Trophoblast cell (in vitro differentiated cells and primary cell): ENCODE results near the gene KLHDC10.

Source experiments
- DNase-seq, 2 donors: peaks; one replicate each; pipeline ENCODE4 v3.0.0-alpha.2; 2016
- H2AFZ ChIP-seq: 2 replicates; pipeline ENCODE4 v1.6.1; 2013; ENCODE audit warnings: low read length, moderate library complexity, mild to moderate bottlenecking; ENCODE audit not compliant: insufficient read depth, poor library complexity
- H2AK5ac ChIP-seq: 2 replicates; pipeline ENCODE4 v1.6.1; 2013; ENCODE audit warnings: mild to moderate bottlenecking, low read length
- H2BK120ac ChIP-seq: 2 replicates; pipeline ENCODE4 v1.6.1; 2013; ENCODE audit warnings: low read length, mild to moderate bottlenecking, moderate library complexity; ENCODE audit not compliant: insufficient read depth, poor library complexity
- H2BK12ac ChIP-seq: 2 replicates; pipeline ENCODE4 v1.6.1; 2013; ENCODE audit warnings: mild to moderate bottlenecking, low read length, moderate library complexity
- H2BK5ac ChIP-seq: 2 replicates; pipeline ENCODE4 v1.6.1; 2013; ENCODE audit warnings: low read length, low read depth, moderate library complexity, mild to moderate bottlenecking; ENCODE audit not compliant: poor library complexity
- H3K14ac ChIP-seq: 2 replicates; pipeline ENCODE4 v1.6.1; 2013; ENCODE audit warnings: mild to moderate bottlenecking, low read length
- H3K18ac ChIP-seq: 2 replicates; pipeline ENCODE4 v1.6.1; 2013; ENCODE audit warnings: mild to moderate bottlenecking, low read length
- H3K23ac ChIP-seq: 2 replicates; pipeline ENCODE4 v1.6.1; 2013; ENCODE audit warnings: low read length
- H3K27ac ChIP-seq: 2 replicates; pipeline ENCODE4 v1.5.1; 2013; ENCODE audit warnings: low read depth, mild to moderate bottlenecking, inconsistent platforms, low read length, moderate library complexity
- H3K27me3 ChIP-seq: 2 replicates; pipeline ENCODE4 v1.6.1; 2013; ENCODE audit warnings: inconsistent platforms, mild to moderate bottlenecking, low read length, moderate library complexity; ENCODE audit not compliant: insufficient read depth
- H3K36me3 ChIP-seq, 2 experiments: 1 replicate in 1 of 2; 2 replicates in 1 of 2; pipeline ENCODE4 v1.6.1; 2013; ENCODE audit warnings: low read length in 2 of 2, mild to moderate bottlenecking in 2 of 2, moderate library complexity in 1 of 2; ENCODE audit not compliant: insufficient read depth in 2 of 2, control insufficient read depth in 1 of 2
- H3K4ac ChIP-seq: 2 replicates; pipeline ENCODE4 v1.6.1; 2013; ENCODE audit warnings: low read depth, mild to moderate bottlenecking, low read length, moderate library complexity
- H3K4me1 ChIP-seq, 2 experiments: 1 replicate in 1 of 2; 2 replicates in 1 of 2; pipeline ENCODE4 v1.6.1; 2013; ENCODE audit warnings: low read length in 2 of 2, mild to moderate bottlenecking in 2 of 2, moderate library complexity in 1 of 2; ENCODE audit not compliant: insufficient read depth in 2 of 2, control insufficient read depth in 1 of 2
- H3K4me2 ChIP-seq: 2 replicates; pipeline ENCODE4 v1.6.1; 2013; ENCODE audit warnings: inconsistent platforms, mild to moderate bottlenecking, low read length, moderate library complexity
- H3K4me3 ChIP-seq: 2 replicates; pipeline ENCODE4 v1.5.1; 2013; ENCODE audit warnings: mild to moderate bottlenecking, low read depth, low read length, inconsistent platforms
- H3K79me1 ChIP-seq: one replicate; pipeline ENCODE4 v1.6.1; 2013; ENCODE audit warnings: low read length
- H3K79me2 ChIP-seq: 2 replicates; pipeline ENCODE4 v1.6.1; 2013; ENCODE audit warnings: low read length, mild to moderate bottlenecking; ENCODE audit not compliant: control insufficient read depth, insufficient read depth, poor library complexity
- H3K9ac ChIP-seq: 2 replicates; pipeline ENCODE4 v1.6.1; 2013; ENCODE audit warnings: mild to moderate bottlenecking, low read length
- H3K9me3 ChIP-seq: 2 replicates; pipeline ENCODE4 v1.6.1; 2013; ENCODE audit warnings: low read depth, mild to moderate bottlenecking, control low read depth, inconsistent platforms, low read length; ENCODE audit not compliant: insufficient read depth
- H4K12ac ChIP-seq: 2 replicates; pipeline ENCODE4 v1.6.1; 2013; ENCODE audit warnings: low read depth, mild to moderate bottlenecking, low read length, moderate library complexity
- H4K8ac ChIP-seq: 2 replicates; pipeline ENCODE4 v1.6.1; 2013; ENCODE audit warnings: low read depth, mild to moderate bottlenecking, low read length, moderate library complexity
- H4K91ac ChIP-seq: one replicate; pipeline ENCODE4 v1.6.1; 2013; ENCODE audit warnings: low read depth, mild to moderate bottlenecking, low read length, moderate library complexity
- WGBS: extraction: QIAGEN DNeasy Blood & Tissue Kit; methylation state at CpG from one replicate; pipeline ENCODE4 v1.1.7; 2013; ENCODE audit warnings: missing lambda C conversion rate; ENCODE audit not compliant: insufficient read length, insufficient coverage; ENCODE audit errors: extremely low coverage; 5-methylcytosine and 5-hydroxymethylcytosine counted together

KLHDC10 gene

DNA sequence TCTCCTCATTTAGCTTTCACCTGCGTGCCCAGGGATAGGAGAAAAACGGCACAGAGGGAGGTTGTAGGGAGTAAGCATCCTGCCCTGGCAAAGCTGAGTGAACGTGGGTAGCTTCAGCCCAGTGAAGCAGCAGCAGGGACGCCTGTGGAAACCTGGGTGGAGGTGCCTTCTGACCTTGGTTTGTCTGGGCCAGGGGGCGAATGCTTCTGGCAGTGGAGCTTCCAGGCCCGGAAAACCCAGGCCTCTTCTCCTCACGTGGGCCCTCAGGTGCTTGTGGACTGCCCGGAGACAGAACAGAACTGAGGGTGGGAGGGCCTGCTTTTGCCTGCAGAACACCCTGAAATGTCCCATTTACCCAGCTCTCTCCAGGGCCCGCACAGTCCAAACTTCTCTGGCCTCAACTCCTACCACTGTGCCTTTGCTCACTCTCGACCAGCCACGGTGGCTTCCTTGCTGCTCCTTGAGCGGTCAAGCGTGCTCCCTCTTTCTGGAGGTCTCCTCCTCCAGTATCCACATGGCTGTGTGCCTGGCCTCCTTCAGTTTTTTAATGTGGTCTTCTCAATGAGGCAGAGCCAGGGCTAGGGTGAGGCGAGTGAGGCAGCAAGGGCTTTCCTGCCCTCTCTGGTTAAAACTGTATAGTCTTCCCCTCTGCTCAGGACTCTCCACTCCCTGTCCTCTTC is 72.5 kb downstream of the KLHDC10 start:
- Histone ChIP-seq H3K9ac (no peak overlapping the region), H3K79me1 (peaks cover 9% of the 10 kb centered on the region), H2BK120ac (peak overlapping the region; percentile 5), H3K27ac (no peak overlapping the region), H4K12ac (no peak overlapping the region), H3K14ac (no peak overlapping the region), H4K91ac (no peak overlapping the region), H3K79me2 (peaks cover 2% of the 10 kb centered on the region), H3K4me2 (no peak overlapping the region), H3K18ac (no peak overlapping the region), H2BK12ac (no peak overlapping the region), H3K9me3 (no peaks in the 10 kb centered on the region), H2BK5ac (no peak overlapping the region), H2AFZ (no peak overlapping the region), H3K4me1 (peaks cover 13 to 22% of the 10 kb centered on the region in 2 experiments), H3K4me3 (no peak overlapping the region), H3K23ac (no peak overlapping the region), H4K8ac (no peak overlapping the region), H2AK5ac (no peak overlapping the region), H3K4ac (no peak overlapping the region), H3K27me3 (no peaks in the 10 kb centered on the region), H3K36me3 (peaks cover 6 to 7% of the 10 kb centered on the region in 2 experiments)
- no peak for DNase-seq
- no CpG with 5 or more reads among the region's 14 CpGs for WGBS

DNA sequence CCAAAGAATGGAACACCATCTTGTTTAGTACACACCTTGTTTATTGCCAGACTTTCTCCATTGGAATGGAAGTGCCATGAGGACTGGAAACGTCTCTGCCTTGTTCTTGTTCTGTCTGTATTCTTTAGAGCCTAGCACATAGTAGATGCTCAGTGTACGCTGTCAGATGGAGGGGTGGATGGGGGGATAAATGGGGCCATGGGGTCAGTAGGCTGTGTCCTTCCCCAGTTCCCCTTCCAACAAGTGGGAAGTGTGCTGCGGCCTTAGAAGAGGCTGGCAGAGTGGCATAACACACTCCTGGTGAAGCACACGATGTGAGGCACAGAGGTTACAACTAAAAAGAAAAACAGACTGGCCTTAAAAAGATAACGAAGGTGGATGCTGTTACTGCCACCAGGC is 73.0 kb downstream of the KLHDC10 start:
- no CpG with 5 or more reads among the region's 5 CpGs for WGBS
- no peak overlapping the region for H3K18ac ChIP-seq
- H3K36me3 ChIP-seq: peaks cover 6 to 7% of the 10 kb centered on the region in 2 experiments
- H3K4me1 ChIP-seq: peaks cover 13 to 22% of the 10 kb centered on the region in 2 experiments
- H4K12ac ChIP-seq: no peak overlapping the region
- no peak overlapping the region for H4K91ac ChIP-seq
- H2AK5ac ChIP-seq: no peak overlapping the region
- H3K79me2 ChIP-seq: peaks cover 2% of the 10 kb centered on the region
- H2AFZ ChIP-seq: no peak overlapping the region
- H3K79me1 ChIP-seq: peaks cover 9% of the 10 kb centered on the region
- H2BK12ac ChIP-seq: no peak overlapping the region
- no peak overlapping the region for H3K9ac ChIP-seq
- no peak for DNase-seq
- H2BK5ac ChIP-seq: no peak overlapping the region
- H3K9me3 ChIP-seq: no peaks in the 10 kb centered on the region
- H3K27me3 ChIP-seq: no peaks in the 10 kb centered on the region
- H3K23ac ChIP-seq: no peak overlapping the region
- no peak overlapping the region for H3K4me2 ChIP-seq
- no peak overlapping the region for H3K4me3 ChIP-seq
- no peak overlapping the region for H4K8ac ChIP-seq
- no peak overlapping the region for H3K27ac ChIP-seq
- no peak overlapping the region for H3K14ac ChIP-seq
- no peak overlapping the region for H3K4ac ChIP-seq
- no peak overlapping the region for H2BK120ac ChIP-seq

DNA sequence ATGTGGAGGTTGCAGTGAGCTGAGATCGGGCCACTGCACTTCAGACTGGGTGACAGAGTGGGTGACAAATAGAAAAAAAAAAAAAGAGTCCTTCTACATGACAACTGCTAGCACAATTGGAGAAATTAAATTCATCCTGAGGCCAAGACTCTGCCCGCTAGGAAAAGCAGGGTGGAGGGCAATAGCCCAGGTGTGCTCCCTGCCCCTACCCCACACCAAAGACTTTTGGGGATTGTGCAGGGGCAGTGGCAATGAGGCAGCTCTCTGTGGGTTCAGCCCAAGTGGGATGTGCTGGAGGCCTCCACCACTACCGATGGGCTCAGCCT is 73.6 kb downstream of the KLHDC10 start:
- no peak overlapping the region for H4K91ac ChIP-seq
- no peak overlapping the region for H3K4me2 ChIP-seq
- no peak overlapping the region for H3K9ac ChIP-seq
- no peak overlapping the region for H3K4me3 ChIP-seq
- no peak overlapping the region for H3K27ac ChIP-seq
- no peaks in the 10 kb centered on the region for H3K27me3 ChIP-seq
- peaks cover 9% of the 10 kb centered on the region for H3K79me1 ChIP-seq
- peaks cover 13 to 22% of the 10 kb centered on the region in 2 experiments for H3K4me1 ChIP-seq
- no peak overlapping the region for H2BK12ac ChIP-seq
- no peak overlapping the region for H2AFZ ChIP-seq
- H2BK5ac ChIP-seq: no peak overlapping the region
- H2AK5ac ChIP-seq: no peak overlapping the region
- no peak overlapping the region for H3K23ac ChIP-seq
- H3K9me3 ChIP-seq: no peaks in the 10 kb centered on the region
- DNase-seq: no peak
- peaks cover 6 to 7% of the 10 kb centered on the region in 2 experiments for H3K36me3 ChIP-seq
- H2BK120ac ChIP-seq: no peak overlapping the region
- no CpG with 5 or more reads among the region's 3 CpGs for WGBS
- no peak overlapping the region for H3K18ac ChIP-seq
- no peak overlapping the region for H3K14ac ChIP-seq
- no peak overlapping the region for H4K8ac ChIP-seq
- H3K4ac ChIP-seq: no peak overlapping the region
- H3K79me2 ChIP-seq: peaks cover 2% of the 10 kb centered on the region
- H4K12ac ChIP-seq: no peak overlapping the region

DNA sequence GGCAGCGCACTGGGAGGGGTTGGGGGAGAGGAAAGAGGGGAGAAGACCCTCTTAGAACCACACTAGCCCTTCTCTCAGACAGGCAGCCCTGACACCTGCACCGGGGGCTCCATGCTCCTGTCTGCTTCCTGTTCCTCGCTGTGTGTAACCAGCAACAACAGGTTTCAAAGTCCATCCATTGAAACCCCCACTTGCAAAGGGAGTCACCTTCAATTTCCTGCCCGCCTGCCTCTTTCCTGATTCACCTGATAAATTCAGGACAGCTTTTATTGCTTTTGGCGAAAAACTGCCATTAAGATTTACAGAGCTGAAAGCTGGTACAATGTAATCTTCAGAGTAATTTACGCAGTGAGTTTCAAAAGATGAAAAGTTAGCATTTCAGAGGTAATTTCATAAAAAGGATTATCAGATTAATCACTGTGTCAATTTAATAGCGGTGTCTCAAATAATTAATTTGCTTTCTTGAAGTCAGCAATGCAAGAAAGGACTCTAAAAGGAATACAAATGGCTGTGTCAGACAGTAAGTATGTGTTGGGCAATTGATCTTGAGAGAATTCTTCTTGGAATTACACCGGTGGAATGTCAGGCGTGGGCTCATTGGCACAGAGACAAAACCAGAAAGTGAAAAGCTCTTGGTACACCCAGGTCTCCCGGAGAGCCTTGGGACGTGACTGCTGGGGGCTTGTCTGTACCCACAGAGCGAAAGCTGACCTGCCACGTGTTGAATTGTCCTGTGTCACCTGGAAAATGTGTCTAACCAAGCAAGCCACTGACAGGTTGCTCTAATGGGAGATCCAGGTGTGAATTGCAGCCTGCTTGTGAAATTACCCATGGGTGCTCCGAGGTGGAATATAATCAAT is 74.2 kb downstream of the KLHDC10 start:
- Histone ChIP-seq H3K4me3 (no peak overlapping the region), H3K23ac (no peak overlapping the region), H3K27ac (no peak overlapping the region), H3K4ac (no peak overlapping the region), H2BK12ac (no peak overlapping the region), H3K9ac (no peak overlapping the region), H2AFZ (no peak overlapping the region), H2AK5ac (no peak overlapping the region), H3K4me2 (no peak overlapping the region), H2BK5ac (no peak overlapping the region), H4K91ac (no peak overlapping the region), H3K18ac (no peak overlapping the region), H3K79me2 (peaks cover 2% of the 10 kb centered on the region), H3K79me1 (peaks cover 9% of the 10 kb centered on the region), H4K8ac (no peak overlapping the region), H3K9me3 (no peaks in the 10 kb centered on the region), H4K12ac (no peak overlapping the region), H3K14ac (no peak overlapping the region), H3K36me3 (peaks cover 3 to 5% of the 10 kb centered on the region in 2 experiments), H2BK120ac (no peak overlapping the region), H3K27me3 (no peaks in the 10 kb centered on the region), H3K4me1 (peaks cover 13 to 22% of the 10 kb centered on the region in 2 experiments)
- WGBS: no CpG with 5 or more reads among the region's 14 CpGs
- peak; percentile 8 to 73 for DNase-seq
